HAP-1 (cell line): Measurements from ENCODE around the gene EVX2.

Experiments used
- DNase-seq, 2 experiments: peaks; one replicate each; pipeline ENCODE4 v3.0.0-alpha.2; 2016 to 2020; ENCODE audit warnings: low spot score in 2 of 2
- H3K27me3 ChIP-seq: fragments of 250-450 bp; sonication (Bioruptor Pico); 2 replicates; pipeline ENCODE4 v1.5.1; 2020; ENCODE audit warnings: low read depth, mild to moderate bottlenecking, moderate library complexity
- H3K36me3 ChIP-seq: fragments of 250-450 bp; sonication (Bioruptor Pico); replicated peaks from 2 replicates; pipeline ENCODE4 v1.5.1; 2020; ENCODE audit warnings: mild to moderate bottlenecking
- H3K4me1 ChIP-seq: fragments of 250-450 bp; sonication (Bioruptor Pico); 2 replicates; pipeline ENCODE4 v1.5.1; 2020; ENCODE audit warnings: mild to moderate bottlenecking
- H3K4me3 ChIP-seq: fragments of 250-450 bp; sonication (Bioruptor Pico); 2 replicates; pipeline ENCODE4 v1.5.1; 2020; ENCODE audit warnings: mild to moderate bottlenecking, moderate library complexity
- H3K9me3 ChIP-seq: fragments of 250-450 bp; sonication (Bioruptor Pico); 2 replicates; pipeline ENCODE4 v1.5.1; 2020; ENCODE audit warnings: mild to moderate bottlenecking, moderate library complexity
- in situ Hi-C: fragments of 300-500 bp; cut with MboI; formaldehyde crosslinking; loops from 3 replicates; pipeline ENCODE4 v1.14.3; 2020; ENCODE audit warnings: low sequenced_read_pairs, inconsistent platforms, mixed read lengths

Gene EVX2

GRCh38 chr2:176074919-176075425 is 8.8 kb downstream of the EVX2 start:
- Histone ChIP-seq H3K4me1 (peaks cover 6% of the 10 kb centered on the region), H3K9me3 (no peaks in the 10 kb centered on the region; the same call in 1 of the 2 replicates), H3K36me3 (no peaks in the 10 kb centered on the region), H3K4me3 (no peak overlapping the region), H3K27me3 (peaks cover 88% of the 10 kb centered on the region)
- in situ Hi-C loops: loop anchor here (25.0 kb wide), 2 partner anchors 1038 to 1363 kb away; no protein-coding TSS in a partner anchor
- no peak for DNase-seq

GRCh38 chr2:176072951-176073904 is 10.5 kb downstream of the EVX2 start:
- in situ Hi-C loops: no loop called here
- DNase-seq: peak; percentile 42 to 63
- Histone ChIP-seq H3K9me3 (no peaks in the 10 kb centered on the region), H3K36me3 (no peaks in the 10 kb centered on the region), H3K27me3 (peaks cover 74% of the 10 kb centered on the region), H3K4me1 (peaks cover 6% of the 10 kb centered on the region), H3K4me3 (no peak overlapping the region)

- H3K9me3 ChIP-seq: no peaks in the 10 kb centered on the region
- in situ Hi-C loops: no loop called here
- no peaks in the 10 kb centered on the region for H3K36me3 ChIP-seq
- peaks cover 6% of the 10 kb centered on the region for H3K4me1 ChIP-seq
- H3K27me3 ChIP-seq: peaks cover 65% of the 10 kb centered on the region
- H3K4me3 ChIP-seq: no peak overlapping the region
- no peak for DNase-seq
Observed at GRCh38 chr2:176072292-176072669, 11.5 kb downstream of the EVX2 start.

- Histone ChIP-seq H3K27me3 (peaks cover 58% of the 10 kb centered on the region), H3K36me3 (no peaks in the 10 kb centered on the region), H3K4me3 (no peak overlapping the region), H3K9me3 (no peaks in the 10 kb centered on the region), H3K4me1 (peaks cover 6% of the 10 kb centered on the region)
- no peak for DNase-seq
- in situ Hi-C loops: no loop called here
Observed at GRCh38 chr2:176071330-176072291, 12.2 kb downstream of the EVX2 start.

GRCh38 chr2:176068419-176068832 is 15.3 kb downstream of the EVX2 start:
- Histone ChIP-seq H3K4me3 (no peak overlapping the region), H3K4me1 (peaks cover 5% of the 10 kb centered on the region), H3K36me3 (no peaks in the 10 kb centered on the region), H3K27me3 (peaks cover 30% of the 10 kb centered on the region), H3K9me3 (no peaks in the 10 kb centered on the region)
- DNase-seq: no peak
- in situ Hi-C loops: no loop called here

- DNase-seq: no peak
- Histone ChIP-seq H3K4me1 (no peaks in the 10 kb centered on the region), H3K9me3 (no peaks in the 10 kb centered on the region), H3K27me3 (peaks cover 29% of the 10 kb centered on the region), H3K36me3 (no peaks in the 10 kb centered on the region), H3K4me3 (no peak overlapping the region)
- in situ Hi-C loops: no loop called here
Observed at GRCh38 chr2:176067589-176068418, 16.0 kb downstream of the EVX2 start.

GRCh38 chr2:176066645-176067588 is 16.8 kb downstream of the EVX2 start:
- Histone ChIP-seq H3K36me3 (no peaks in the 10 kb centered on the region), H3K27me3 (peaks cover 24% of the 10 kb centered on the region), H3K9me3 (no peaks in the 10 kb centered on the region), H3K4me1 (no peaks in the 10 kb centered on the region), H3K4me3 (no peak overlapping the region)
- DNase-seq: no peak
- in situ Hi-C loops: no loop called here

- no peaks in the 10 kb centered on the region for H3K36me3 ChIP-seq
- no peak for DNase-seq
- no peak overlapping the region for H3K4me3 ChIP-seq
- no peaks in the 10 kb centered on the region for H3K9me3 ChIP-seq
- H3K27me3 ChIP-seq: peaks cover 19% of the 10 kb centered on the region
- H3K4me1 ChIP-seq: no peaks in the 10 kb centered on the region
- in situ Hi-C loops: no loop called here
Observed at GRCh38 chr2:176063958-176064357, 19.8 kb downstream of the EVX2 start.

GRCh38 chr2:176056406-176056805 is 27.4 kb downstream of the EVX2 start:
- no peaks in the 10 kb centered on the region for H3K9me3 ChIP-seq
- in situ Hi-C loops: no loop called here
- no peaks in the 10 kb centered on the region for H3K36me3 ChIP-seq
- H3K4me3 ChIP-seq: no peak overlapping the region
- peaks cover 9% of the 10 kb centered on the region; the same call in 1 of the 2 replicates for H3K27me3 ChIP-seq
- H3K4me1 ChIP-seq: no peaks in the 10 kb centered on the region
- DNase-seq: no peak

GRCh38 chr2:176039375-176039774 is 44.4 kb downstream of the EVX2 start:
- Histone ChIP-seq H3K27me3 (peaks cover 12% of the 10 kb centered on the region), H3K9me3 (no peaks in the 10 kb centered on the region), H3K4me3 (no peak overlapping the region), H3K36me3 (no peaks in the 10 kb centered on the region), H3K4me1 (no peaks in the 10 kb centered on the region)
- no peak for DNase-seq
- in situ Hi-C loops: no loop called here

GRCh38 chr2:176038694-176039093 is 45.1 kb downstream of the EVX2 start:
- no peak for DNase-seq
- Histone ChIP-seq H3K4me3 (no peak overlapping the region), H3K4me1 (no peaks in the 10 kb centered on the region), H3K27me3 (peaks cover 12% of the 10 kb centered on the region), H3K9me3 (no peaks in the 10 kb centered on the region), H3K36me3 (no peaks in the 10 kb centered on the region)
- in situ Hi-C loops: no loop called here

- H3K4me3 ChIP-seq: no peak overlapping the region
- H3K27me3 ChIP-seq: 0 out of 2 replicates have a peak, but pooled peaks cover 2% of the 10 kb centered on the region
- no peaks in the 10 kb centered on the region for H3K4me1 ChIP-seq
- H3K36me3 ChIP-seq: no peaks in the 10 kb centered on the region
- in situ Hi-C loops: no loop called here
- no peak for DNase-seq
- H3K9me3 ChIP-seq: no peaks in the 10 kb centered on the region
Observed at GRCh38 chr2:176035013-176035691, 48.6 kb downstream of the EVX2 start.
